Bone marrow (tissue), 2 donors: ENCODE data around the gene JPH2.
A peak's percentile ranks its signal among the peaks of the same experiment; 100 is the strongest.

ENCODE experiments used
- DNase-seq, 2 donors: peaks; one replicate each; lab custom pipeline; 2025; lab: John Stamatoyannopoulos, UW

The JPH2 gene

DNA sequence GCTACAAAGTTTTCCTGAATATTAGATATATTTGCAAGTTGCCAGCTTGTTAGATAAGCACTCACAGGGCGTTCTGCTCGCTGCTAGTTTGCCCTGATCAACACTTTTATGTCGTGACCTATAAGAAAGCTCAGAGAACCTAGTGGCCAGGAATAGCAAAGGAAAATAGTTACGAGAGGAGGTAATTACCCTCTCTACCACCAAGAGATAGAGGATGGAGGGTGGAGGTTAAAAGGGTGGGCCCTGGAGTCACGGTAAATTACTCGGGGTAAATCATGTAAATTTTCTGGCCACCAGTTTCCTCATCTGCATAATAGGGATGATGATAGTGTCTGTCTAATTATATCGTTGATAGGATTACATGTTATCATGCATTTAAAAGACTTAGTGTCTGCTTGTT lies 87.2 kb downstream of the JPH2 start:
- no peak for DNase-seq

DNA sequence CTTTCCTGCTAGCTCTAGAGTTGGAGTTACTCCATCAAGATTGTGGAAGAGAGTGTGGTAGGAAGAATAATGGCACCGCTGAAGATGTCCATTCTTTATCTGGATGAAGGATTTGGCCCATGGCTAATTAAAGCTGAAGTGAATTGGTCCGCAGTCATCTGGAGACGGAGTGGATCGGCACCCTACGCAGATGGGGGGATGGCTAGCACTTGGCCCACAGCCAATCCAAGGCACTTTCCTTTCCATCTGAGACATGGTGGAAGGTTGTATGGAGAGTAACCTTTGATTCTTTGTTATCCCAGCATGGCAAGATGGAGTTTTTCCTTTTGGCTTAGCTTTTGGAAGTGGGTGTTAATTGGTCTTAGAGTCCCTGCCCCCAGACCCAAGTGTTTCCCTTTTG lies 88.3 kb downstream of the JPH2 start:
- DNase-seq = no peak

DNA sequence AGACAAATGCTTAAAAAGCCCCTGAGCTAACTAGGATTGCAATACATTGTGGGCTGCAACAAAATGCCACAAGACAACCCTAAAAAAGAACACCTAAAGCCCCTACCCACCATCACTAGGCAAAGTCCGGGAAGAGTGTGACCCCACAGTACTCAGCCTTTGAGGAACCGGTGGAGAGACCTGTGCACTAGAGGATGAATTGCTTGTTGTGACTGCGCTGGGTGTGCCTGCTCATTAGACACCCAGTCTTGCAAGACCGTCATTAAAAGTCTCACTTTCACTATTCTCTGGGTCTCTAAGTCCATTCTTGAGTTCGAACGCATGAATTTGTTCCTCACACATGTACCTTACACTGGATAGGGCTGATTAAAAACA lies 88.7 kb downstream of the JPH2 start:
- DNase-seq = no peak

- no peak for DNase-seq
These were observed 89.3 kb downstream of the JPH2 start for GRCh38 chr20:44097521-44098255.

GRCh38 chr20:44095831-44096230 lies 91.2 kb downstream of the JPH2 start:
- DNase-seq = no peak

DNA sequence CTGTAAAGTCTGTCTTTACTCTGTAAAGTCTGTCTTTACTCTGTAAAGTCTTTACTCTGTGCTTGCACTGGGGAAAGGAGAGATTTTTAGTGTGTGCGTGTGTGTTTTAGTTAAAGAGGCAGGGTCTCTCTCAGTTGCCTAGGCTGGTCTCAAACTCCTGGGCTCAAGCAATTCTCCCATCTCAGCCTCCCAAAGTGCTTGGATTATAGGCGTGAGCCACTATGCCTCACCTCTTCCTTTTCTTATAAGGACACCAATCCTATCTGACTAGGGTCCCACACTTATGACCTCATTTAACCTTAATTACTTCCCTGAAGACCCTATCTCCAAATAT lies 93.8 kb downstream of the JPH2 start:
- no peak for DNase-seq

DNA sequence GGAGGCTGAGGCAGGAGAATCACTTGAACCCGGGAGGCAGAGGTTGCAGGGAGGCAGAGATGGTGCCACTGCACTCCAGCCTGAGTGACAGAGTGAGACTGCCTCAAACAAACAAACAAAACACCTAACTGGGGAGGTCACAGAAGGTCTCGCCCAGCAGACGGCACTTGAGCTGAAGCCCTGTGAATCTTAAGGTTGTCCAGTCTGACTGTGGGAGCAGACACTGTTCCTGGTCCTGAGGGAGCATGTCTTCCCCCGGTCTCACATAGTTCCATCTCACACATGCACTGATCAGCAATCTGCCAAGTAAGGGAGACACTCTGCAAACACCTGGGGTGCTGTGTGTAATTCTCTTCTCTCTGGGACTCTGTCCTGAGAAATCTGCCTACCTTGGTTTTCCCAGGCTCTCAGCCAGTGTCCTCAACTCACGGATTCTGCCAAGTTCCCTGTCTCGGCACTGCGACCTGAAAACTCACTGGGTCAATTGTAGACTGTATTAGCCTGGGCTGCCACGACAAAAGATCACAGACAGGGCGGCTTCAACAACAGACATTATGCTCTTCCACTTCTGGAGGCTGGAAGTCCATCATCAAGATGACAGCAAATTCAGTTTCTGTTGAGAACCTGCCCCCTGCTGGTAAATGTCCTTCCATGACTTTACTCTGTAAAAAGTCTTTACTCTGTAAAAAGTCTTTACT lies 94.3 kb downstream of the JPH2 start:
- DNase-seq = no peak

GRCh38 chr20:44091026-44091425 lies 96.0 kb downstream of the JPH2 start:
- DNase-seq = no peak

DNA sequence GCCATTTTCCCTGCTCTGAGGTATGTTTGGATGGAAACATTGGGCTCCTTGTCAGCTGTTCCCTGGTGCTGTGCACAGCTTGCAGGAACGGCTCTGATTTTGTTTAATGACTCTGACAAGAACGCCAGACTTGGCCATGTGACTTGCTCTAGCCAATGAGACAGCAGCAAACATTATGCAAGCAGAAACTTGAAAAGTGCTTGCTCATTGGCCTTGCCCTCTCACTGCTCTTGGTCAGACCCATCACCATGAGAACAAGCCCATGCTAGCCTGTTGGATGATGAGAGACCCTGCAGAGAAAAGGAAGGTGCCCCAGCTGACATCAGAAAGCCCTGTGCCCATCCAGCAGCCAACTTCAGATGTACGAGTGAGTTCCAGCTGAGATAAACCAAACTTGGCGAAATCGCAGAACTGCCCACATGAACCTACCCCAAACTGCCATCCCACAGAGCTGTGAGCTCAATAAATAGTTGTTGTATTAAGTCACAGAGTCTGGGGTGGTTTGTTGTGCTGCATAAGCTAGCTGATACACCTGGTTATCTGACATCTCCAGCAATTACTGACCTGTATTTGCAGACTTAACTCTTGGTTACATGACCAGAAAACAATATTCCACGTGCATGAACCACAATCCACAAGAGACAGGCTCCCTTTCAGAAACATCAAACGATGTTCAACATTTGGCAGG lies 96.9 kb downstream of the JPH2 start:
- DNase-seq = no peak

- no peak for DNase-seq
These were observed 99.2 kb downstream of the JPH2 start for GRCh38 chr20:44087857-44088120.

- DNase-seq = no peak
These were observed 99.7 kb downstream of the JPH2 start for GRCh38 chr20:44087051-44087856.

GRCh38 chr20:44085616-44086434 lies 101.2 kb downstream of the JPH2 start:
- DNase-seq = no peak

DNA sequence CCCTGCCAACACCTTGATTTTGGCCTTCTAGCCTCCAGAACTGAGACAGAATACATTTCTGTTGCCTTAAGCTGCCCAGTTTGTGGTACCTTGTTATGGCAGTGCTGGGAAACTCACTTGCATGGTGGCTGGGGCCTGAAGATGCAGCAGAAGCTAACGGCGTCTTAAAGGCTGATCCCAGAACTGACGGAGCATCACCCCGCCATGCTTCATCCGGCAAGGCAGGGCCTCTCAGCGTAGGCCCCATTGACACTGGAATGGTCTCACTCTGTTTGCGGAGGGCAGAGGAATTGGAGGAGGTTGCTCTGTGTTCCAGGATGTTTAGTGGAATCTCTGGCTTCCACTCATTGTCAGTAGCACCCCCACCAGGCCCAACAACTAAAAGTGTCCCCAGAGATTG lies 102.1 kb downstream of the JPH2 start:
- no peak for DNase-seq

DNA sequence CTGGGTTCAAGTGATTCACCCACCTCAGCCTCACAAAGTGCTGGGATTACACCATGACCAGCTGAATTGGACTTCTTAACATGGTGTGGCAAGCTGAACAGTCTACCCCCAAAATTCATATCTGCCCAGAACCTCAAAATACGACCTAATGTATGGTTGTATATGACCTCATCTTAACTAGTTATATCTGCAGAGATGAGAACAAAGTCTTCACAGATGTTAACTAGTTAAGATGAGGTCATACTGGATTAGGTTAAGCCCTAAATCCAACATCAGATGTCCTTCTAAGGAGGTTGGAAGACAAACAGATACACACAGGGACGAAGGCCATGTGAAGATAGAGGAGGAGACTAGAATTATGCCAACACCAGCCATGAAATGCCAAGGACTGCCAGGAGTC lies 102.5 kb downstream of the JPH2 start:
- no peak for DNase-seq

DNA sequence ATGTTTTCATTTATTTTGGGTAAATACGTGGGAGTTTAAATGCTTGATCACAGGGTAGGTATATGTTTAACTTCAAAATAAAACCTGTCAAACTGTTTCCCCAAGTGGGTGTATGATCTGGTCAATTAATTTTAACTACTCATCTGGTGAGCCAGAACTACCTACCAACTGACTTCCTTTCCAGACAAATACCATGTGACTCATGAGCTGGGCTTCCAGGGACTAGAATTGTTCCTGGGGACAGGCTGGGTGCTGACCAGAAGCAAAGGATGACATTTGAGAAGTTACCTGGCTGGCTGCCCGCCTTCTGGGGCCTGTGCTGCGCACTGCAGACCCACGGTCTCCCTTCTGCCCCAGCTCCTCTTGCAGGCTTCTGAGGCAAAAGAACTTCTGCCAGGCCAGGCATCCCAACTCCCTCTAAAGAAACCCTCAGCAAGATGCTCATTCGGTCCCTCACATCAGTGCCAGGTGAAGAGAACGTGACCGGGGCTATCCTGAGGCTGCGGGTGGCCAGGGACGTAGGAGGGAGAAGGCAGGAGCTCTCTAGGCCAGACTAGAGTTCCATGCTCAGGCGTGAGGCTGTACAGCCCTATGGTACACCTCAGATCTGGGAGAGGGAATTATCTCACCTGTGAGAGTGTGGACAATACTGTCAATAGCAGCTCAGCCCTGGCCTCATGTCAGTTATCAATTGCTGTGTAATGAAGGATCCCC lies 103.6 kb downstream of the JPH2 start:
- no peak for DNase-seq

- DNase-seq = no peak
These were observed 105.1 kb downstream of the JPH2 start for GRCh38 chr20:44081888-44082287.

DNA sequence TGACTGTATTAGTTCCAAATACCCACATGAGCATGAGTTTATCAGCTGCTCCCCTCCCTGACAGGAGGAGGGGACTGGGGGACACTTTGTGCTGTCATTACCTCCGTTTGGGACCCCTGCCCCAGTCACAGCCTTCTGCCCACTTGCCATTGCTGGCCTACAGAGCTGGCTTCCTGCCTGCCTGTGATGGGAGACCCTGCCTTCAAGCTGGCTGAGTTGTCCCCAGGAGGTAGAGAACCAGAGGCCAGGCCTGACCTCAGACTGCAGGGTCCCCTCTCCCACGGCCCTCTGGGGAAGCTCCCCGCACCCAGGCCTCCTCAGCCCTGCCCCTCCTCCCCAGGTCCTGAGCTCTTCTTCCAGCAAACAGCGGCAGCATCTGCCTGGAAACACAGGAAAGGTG lies 105.5 kb downstream of the JPH2 start:
- no peak for DNase-seq

- peak in 1 of 2 donors; percentile 63 for DNase-seq
These were observed 106.2 kb downstream of the JPH2 start for GRCh38 chr20:44080646-44081267.

DNA sequence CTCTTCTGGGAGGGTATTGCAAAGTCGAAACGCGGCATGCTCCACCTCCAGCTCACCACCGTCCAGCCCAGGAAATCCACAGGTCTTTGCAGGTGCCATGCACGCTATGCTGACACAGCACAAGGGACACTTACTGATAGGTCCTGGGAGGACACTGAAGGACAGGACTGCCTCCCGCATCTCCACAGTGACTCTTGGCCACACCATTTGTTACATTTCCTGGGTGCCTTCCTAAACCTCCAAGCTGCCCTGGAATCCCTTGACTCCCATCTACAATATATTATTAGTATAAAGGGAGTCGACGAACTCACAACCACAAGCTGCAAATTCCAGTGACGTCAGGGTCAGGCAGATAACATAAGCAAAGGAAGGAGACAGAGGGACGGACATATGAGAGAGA lies 106.9 kb downstream of the JPH2 start:
- no peak for DNase-seq

- no peak for DNase-seq
These were observed 107.7 kb downstream of the JPH2 start for GRCh38 chr20:44079291-44079690.

- DNase-seq = no peak
These were observed 111.1 kb downstream of the JPH2 start for GRCh38 chr20:44075950-44076232.
